Effector memory CD4-positive, alpha-beta T cell (primary cell): ENCODE results near the gene IFNA1.
"Not testable (repeated sequence)": the region's sequence is repeated elsewhere in the genome, so short reads cannot be mapped to it uniquely, and the experiment has no call there.

Experiments used
- DNase-seq, 3 donors: peaks; one replicate each; pipeline ENCODE4 v3.0.0-alpha.2; 2020
- H3K27ac ChIP-seq: 2 replicates; pipeline ENCODE4 v1.7.0; 2013; ENCODE audit warnings: mild to moderate bottlenecking, low read length, moderate library complexity; ENCODE audit not compliant: insufficient read depth, poor library complexity, severe bottlenecking
- H3K27me3 ChIP-seq: replicated peaks from 2 replicates; pipeline ENCODE4 v1.7.0; 2013; ENCODE audit warnings: mild to moderate bottlenecking, low read length; ENCODE audit not compliant: insufficient read depth, control insufficient read depth, poor library complexity, severe bottlenecking
- H3K36me3 ChIP-seq: 2 replicates; pipeline ENCODE4 v1.7.0; 2013; ENCODE audit warnings: mild to moderate bottlenecking, low read length, moderate library complexity; ENCODE audit not compliant: control insufficient read depth, insufficient read depth
- H3K4me1 ChIP-seq: 2 replicates; pipeline ENCODE4 v1.7.0; 2013; ENCODE audit warnings: low read length, mild to moderate bottlenecking; ENCODE audit not compliant: control insufficient read depth, insufficient read depth, poor library complexity, severe bottlenecking
- H3K4me3 ChIP-seq: 2 replicates; pipeline ENCODE4 v1.7.0; 2013; ENCODE audit warnings: low read length, low read depth, mild to moderate bottlenecking; ENCODE audit not compliant: insufficient read depth, poor library complexity, severe bottlenecking
- H3K9me3 ChIP-seq: 2 replicates; pipeline ENCODE4 v1.7.0; 2013; ENCODE audit warnings: mild to moderate bottlenecking, low read length, moderate library complexity; ENCODE audit not compliant: control insufficient read depth

IFNA1 gene

GRCh38 chr9:21413151-21413550 lies 27.1 kb upstream of the IFNA1 start:
- H3K27ac ChIP-seq = no peak overlapping the region
- no peaks in the 10 kb centered on the region for H3K4me1 ChIP-seq
- no peaks in the 10 kb centered on the region for H3K36me3 ChIP-seq
- no peak overlapping the region for H3K4me3 ChIP-seq
- no peaks in the 10 kb centered on the region for H3K27me3 ChIP-seq
- no peaks in the 10 kb centered on the region for H3K9me3 ChIP-seq
- no peak for DNase-seq

GRCh38 chr9:21413624-21414023 lies 26.6 kb upstream of the IFNA1 start:
- H3K4me1 ChIP-seq = no peaks in the 10 kb centered on the region
- H3K9me3 ChIP-seq = no peaks in the 10 kb centered on the region
- H3K27ac ChIP-seq = no peak overlapping the region
- H3K36me3 ChIP-seq = no peaks in the 10 kb centered on the region
- DNase-seq = no peak
- no peaks in the 10 kb centered on the region for H3K27me3 ChIP-seq
- H3K4me3 ChIP-seq = no peak overlapping the region

- no peaks in the 10 kb centered on the region for H3K27me3 ChIP-seq
- no peaks in the 10 kb centered on the region for H3K9me3 ChIP-seq
- no peak overlapping the region for H3K4me3 ChIP-seq
- DNase-seq = no peak
- no peaks in the 10 kb centered on the region for H3K4me1 ChIP-seq
- H3K27ac ChIP-seq = no peak overlapping the region
- H3K36me3 ChIP-seq = no peaks in the 10 kb centered on the region
Observed at GRCh38 chr9:21414220-21414940, 25.9 kb upstream of the IFNA1 start.

GRCh38 chr9:21415493-21416267 lies 24.6 kb upstream of the IFNA1 start:
- Histone ChIP-seq H3K4me3 (no peak overlapping the region), H3K27ac (no peak overlapping the region), H3K36me3 (no peaks in the 10 kb centered on the region), H3K4me1 (no peaks in the 10 kb centered on the region), H3K9me3 (no peaks in the 10 kb centered on the region), H3K27me3 (no peaks in the 10 kb centered on the region)
- no peak for DNase-seq

GRCh38 chr9:21428235-21428634 lies 12.0 kb upstream of the IFNA1 start:
- H3K36me3 ChIP-seq = no peaks in the 10 kb centered on the region
- H3K4me3 ChIP-seq = no peak overlapping the region
- no peaks in the 10 kb centered on the region for H3K9me3 ChIP-seq
- no peaks in the 10 kb centered on the region for H3K27me3 ChIP-seq
- no peaks in the 10 kb centered on the region for H3K4me1 ChIP-seq
- DNase-seq = no peak
- H3K27ac ChIP-seq = no peak overlapping the region

GRCh38 chr9:21429191-21429590 lies 11.0 kb upstream of the IFNA1 start:
- Histone ChIP-seq H3K27ac (no peak overlapping the region), H3K27me3 (no peaks in the 10 kb centered on the region), H3K36me3 (no peaks in the 10 kb centered on the region), H3K4me3 (no peak overlapping the region), H3K4me1 (no peaks in the 10 kb centered on the region), H3K9me3 (no peaks in the 10 kb centered on the region)
- DNase-seq = no peak

- no peak for DNase-seq
- Histone ChIP-seq H3K27ac (no peak overlapping the region), H3K27me3 (no peaks in the 10 kb centered on the region), H3K36me3 (no peaks in the 10 kb centered on the region), H3K4me3 (no peak overlapping the region), H3K9me3 (no peaks in the 10 kb centered on the region), H3K4me1 (no peaks in the 10 kb centered on the region)
Observed at GRCh38 chr9:21432672-21433425, 7.4 kb upstream of the IFNA1 start.

- Histone ChIP-seq H3K27ac (no peak overlapping the region), H3K27me3 (no peaks in the 10 kb centered on the region), H3K36me3 (no peaks in the 10 kb centered on the region), H3K4me1 (no peaks in the 10 kb centered on the region), H3K9me3 (no peaks in the 10 kb centered on the region), H3K4me3 (no peak overlapping the region)
- peak in 1 of 3 donors; percentile 6 for DNase-seq
Observed at GRCh38 chr9:21434202-21435014, 5.8 kb upstream of the IFNA1 start.

GRCh38 chr9:21435015-21435383 lies 5.2 kb upstream of the IFNA1 start:
- not testable (repeated sequence) for DNase-seq, H3K27ac ChIP-seq, H3K27me3 ChIP-seq, H3K36me3 ChIP-seq, H3K4me1 ChIP-seq, H3K9me3 ChIP-seq, H3K4me3 ChIP-seq
